Type B pancreatic cell (in vitro differentiated cells): ENCODE data around the gene COL5A3. TPM values are rescaled to one million over a fixed set of nuclear protein-coding genes. Genes with fewer than 3 reads are reported as not detected.

Source experiments
- DNase-seq: peaks from one replicate; pipeline ENCODE4 v3.0.0; 2021; ENCODE audit warnings: mixed read lengths; ENCODE audit not compliant: unreplicated experiment; ENCODE audit errors: extremely low spot score
- H3K27ac Mint-ChIP-seq: 2 replicates; pipeline ENCODE4 v1.8.0; 2021; ENCODE audit warnings: mild to moderate bottlenecking, mixed read lengths
- H3K27me3 Mint-ChIP-seq: 2 replicates; pipeline ENCODE4 v1.8.0; 2021; ENCODE audit warnings: mixed read lengths
- H3K36me3 Mint-ChIP-seq: 2 replicates; pipeline ENCODE4 v1.8.0; 2021; ENCODE audit warnings: mixed read lengths
- H3K4me1 Mint-ChIP-seq: one replicate; pipeline ENCODE4 v1.8.0; 2021; ENCODE audit warnings: mixed read lengths; ENCODE audit not compliant: unreplicated experiment
- H3K4me3 Mint-ChIP-seq: 2 replicates; pipeline ENCODE4 v1.8.0; 2021; ENCODE audit warnings: mild to moderate bottlenecking, mixed read lengths
- H3K9me3 Mint-ChIP-seq: 2 replicates; pipeline ENCODE4 v1.8.0; 2021; ENCODE audit warnings: mixed read lengths
- total RNA-seq: library from RNA; stranded (reverse); gene quantifications from 2 replicates; pipeline ENCODE4 v1.2.1, GENCODE V29; 2021; ENCODE audit warnings: low replicate concordance
- TF ChIP-seq, protein P1 (sequence below): fragments of 200-600 bp; sonication (generic); conservative IDR thresholded peaks from 2 replicates; pipeline ENCODE4 v1.5.0; 2021; ENCODE audit warnings: antibody characterized with exemption, mild to moderate bottlenecking

COL5A3 gene
- total RNA-seq, 1 donor from 2014 or later, result 6.2 TPM

DNA sequence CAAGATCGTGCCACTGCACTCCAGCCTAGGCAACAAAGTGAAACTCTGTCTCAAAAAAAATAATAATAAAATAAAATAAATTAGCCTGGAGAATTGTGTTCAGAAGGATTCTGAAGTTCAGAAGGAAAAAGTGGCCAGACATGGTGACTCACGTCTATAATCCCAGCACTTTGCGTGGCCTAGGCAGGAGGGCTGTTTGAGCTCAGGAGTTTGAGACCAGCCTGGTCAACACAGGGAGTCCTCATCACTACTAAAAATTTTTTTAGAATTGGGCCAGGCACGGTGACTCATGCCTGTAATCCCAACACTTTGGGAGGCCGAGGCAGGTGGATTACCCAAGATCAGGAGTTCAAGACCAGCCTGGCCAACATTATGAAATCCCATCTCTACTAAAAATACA lies 8.9 kb upstream of the COL5A3 start:
- no peaks in the 10 kb centered on the region for H3K4me1 Mint-ChIP-seq
- TF ChIP-seq, protein P1, sequence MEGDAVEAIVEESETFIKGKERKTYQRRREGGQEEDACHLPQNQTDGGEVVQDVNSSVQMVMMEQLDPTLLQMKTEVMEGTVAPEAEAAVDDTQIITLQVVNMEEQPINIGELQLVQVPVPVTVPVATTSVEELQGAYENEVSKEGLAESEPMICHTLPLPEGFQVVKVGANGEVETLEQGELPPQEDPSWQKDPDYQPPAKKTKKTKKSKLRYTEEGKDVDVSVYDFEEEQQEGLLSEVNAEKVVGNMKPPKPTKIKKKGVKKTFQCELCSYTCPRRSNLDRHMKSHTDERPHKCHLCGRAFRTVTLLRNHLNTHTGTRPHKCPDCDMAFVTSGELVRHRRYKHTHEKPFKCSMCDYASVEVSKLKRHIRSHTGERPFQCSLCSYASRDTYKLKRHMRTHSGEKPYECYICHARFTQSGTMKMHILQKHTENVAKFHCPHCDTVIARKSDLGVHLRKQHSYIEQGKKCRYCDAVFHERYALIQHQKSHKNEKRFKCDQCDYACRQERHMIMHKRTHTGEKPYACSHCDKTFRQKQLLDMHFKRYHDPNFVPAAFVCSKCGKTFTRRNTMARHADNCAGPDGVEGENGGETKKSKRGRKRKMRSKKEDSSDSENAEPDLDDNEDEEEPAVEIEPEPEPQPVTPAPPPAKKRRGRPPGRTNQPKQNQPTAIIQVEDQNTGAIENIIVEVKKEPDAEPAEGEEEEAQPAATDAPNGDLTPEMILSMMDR, result no peak
- H3K36me3 Mint-ChIP-seq, result no peaks in the 10 kb centered on the region
- no peaks in the 10 kb centered on the region for H3K9me3 Mint-ChIP-seq
- DNase-seq, result no peak
- H3K27me3 Mint-ChIP-seq, result peaks cover 24% of the 10 kb centered on the region
- H3K4me3 Mint-ChIP-seq, result no peak overlapping the region
- no peak overlapping the region for H3K27ac Mint-ChIP-seq

DNA sequence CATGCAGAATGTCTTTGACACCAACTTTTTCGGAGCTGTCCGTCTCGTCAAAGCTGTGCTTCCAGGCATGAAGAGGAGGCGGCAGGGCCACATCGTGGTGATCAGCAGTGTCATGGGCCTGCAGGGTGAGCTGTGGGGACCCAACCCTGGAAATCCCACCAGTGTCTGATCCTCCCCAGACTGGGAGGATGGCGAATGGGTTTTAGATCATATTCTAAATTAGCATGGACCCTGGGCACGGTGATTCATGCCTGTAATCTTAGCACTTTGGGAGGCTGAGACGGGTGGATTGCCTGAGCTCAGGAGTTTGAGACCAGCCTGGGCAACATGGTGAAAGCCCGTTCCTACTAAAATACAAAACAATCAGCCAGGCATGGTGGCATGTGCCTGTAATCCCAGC lies 8.5 kb upstream of the COL5A3 start:
- peaks cover 28% of the 10 kb centered on the region for H3K27me3 Mint-ChIP-seq
- no peaks in the 10 kb centered on the region for H3K9me3 Mint-ChIP-seq
- H3K4me1 Mint-ChIP-seq, result no peaks in the 10 kb centered on the region
- TF ChIP-seq, protein P1, result no peak
- no peak for DNase-seq
- H3K36me3 Mint-ChIP-seq, result no peaks in the 10 kb centered on the region
- no peak overlapping the region for H3K27ac Mint-ChIP-seq
- no peak overlapping the region for H3K4me3 Mint-ChIP-seq

DNA sequence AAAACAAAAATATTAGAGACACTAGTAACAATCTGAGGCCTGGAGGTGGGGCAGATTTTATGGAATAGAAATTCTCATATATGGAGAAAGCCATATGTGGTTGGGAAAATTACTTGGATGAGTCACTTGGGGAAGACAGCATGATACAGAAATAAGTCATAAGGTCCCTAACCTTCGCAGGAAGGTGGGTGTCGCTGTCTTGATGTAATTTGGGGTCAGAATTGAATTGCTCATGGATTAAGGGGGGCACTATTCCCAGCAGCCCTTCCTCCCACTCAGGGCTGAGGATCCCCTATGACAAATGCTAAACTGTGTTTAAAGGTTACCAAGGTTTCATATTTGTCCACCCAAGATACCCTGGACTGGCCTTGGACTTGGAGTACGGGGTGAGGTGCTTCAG lies 8.0 kb upstream of the COL5A3 start:
- Mint-ChIP-seq H3K36me3 (no peaks in the 10 kb centered on the region), H3K9me3 (no peaks in the 10 kb centered on the region), H3K27me3 (peaks cover 33% of the 10 kb centered on the region), H3K4me1 (no peaks in the 10 kb centered on the region), H3K27ac (no peak overlapping the region), H3K4me3 (no peak overlapping the region)
- TF ChIP-seq, protein P1, result no peak
- no peak for DNase-seq

DNA sequence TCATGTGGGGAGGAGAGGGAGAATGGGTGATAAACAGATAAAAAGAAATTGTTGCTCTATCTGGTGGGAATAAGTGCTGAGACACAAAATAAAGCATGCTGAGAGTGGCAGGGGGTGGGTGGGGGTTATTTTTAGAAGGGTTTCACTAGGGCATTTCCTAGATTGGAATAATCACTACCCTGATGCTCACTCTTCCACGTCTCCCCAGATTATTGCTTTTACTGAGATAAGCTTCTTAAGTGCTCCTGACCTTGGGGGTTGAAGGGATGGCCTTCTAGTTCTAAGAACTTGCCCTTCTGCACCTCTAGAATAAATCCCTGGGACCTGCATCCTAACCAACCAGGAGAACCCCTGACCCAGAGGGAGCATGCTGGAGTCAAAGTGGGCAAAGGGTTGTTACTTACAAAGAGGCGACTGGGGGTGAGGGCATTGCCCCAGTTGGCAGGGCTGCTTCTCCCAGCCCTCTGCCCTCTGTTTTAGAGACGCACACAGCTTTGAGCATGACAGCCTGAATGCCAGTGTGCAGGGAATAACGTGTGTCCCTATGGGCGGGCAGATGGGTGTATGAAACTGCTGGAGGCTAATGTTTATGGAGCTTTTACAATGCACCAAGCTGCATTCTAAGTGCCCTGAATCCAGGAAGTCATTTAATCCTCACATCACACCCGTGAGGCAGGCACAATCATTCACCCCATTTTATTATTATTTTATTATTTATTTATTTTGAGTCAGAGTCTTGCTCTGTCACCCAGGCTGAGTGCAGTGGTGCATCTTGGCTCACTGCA lies 3.7 kb upstream of the COL5A3 start:
- Mint-ChIP-seq H3K27ac (no peak overlapping the region), H3K9me3 (no peaks in the 10 kb centered on the region), H3K36me3 (peaks cover 3% of the 10 kb centered on the region), H3K27me3 (peaks cover 55% of the 10 kb centered on the region), H3K4me1 (peaks cover 5% of the 10 kb centered on the region), H3K4me3 (no peak overlapping the region)
- DNase-seq, result no peak
- TF ChIP-seq, protein P1, result no peak

DNA sequence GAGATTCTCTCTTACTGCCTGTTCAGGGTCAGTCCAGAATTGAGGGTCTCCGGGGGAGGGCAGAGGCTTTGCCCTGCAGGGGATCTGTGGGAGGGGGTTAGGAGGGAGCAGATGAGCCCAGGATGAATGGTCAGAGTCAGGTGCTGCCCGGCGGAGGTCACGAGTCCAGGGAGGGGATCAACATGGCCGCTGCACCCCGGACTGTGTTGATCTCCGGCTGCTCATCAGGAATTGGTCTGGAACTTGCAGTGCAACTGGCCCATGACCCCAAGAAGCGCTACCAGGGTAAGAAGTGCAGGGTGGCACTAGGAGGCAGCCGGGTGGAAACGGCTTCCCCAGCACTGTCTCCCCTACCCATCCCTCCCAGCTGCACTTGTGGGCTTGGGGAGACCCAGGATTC lies 3.0 kb upstream of the COL5A3 start, which contains the start of gene RDH8:
TSS of gene RDH8 (plus strand) at position 168 of the 400 bp plus-strand sequence. CDS start at position 183, 15 bp downstream.
- peaks cover 61% of the 10 kb centered on the region for H3K27me3 Mint-ChIP-seq
- DNase-seq, result no peak

More for the DNA sequence above, 3.0 kb upstream of the COL5A3 start, which contains the start of gene RDH8:
- no peak within 1 kb of the TSS for H3K27ac Mint-ChIP-seq
- TF ChIP-seq, protein P1, result no peak
- H3K4me3 Mint-ChIP-seq, result no peak within 1 kb of the TSS
- H3K9me3 Mint-ChIP-seq, result no peaks in the 10 kb centered on the region
- H3K36me3 Mint-ChIP-seq, result peaks cover 3% of the 10 kb centered on the region
- H3K4me1 Mint-ChIP-seq, result peaks cover 12% of the 10 kb centered on the region
